DND-41 (cell line): ENCODE data around the gene JUN.

Experiments used
- ATAC-seq: fragments of 200-7000 bp; cut with Tn5 transposase; 3 replicates; pipeline ENCODE4 v1.9.1; 2021; ENCODE audit warnings: low read depth; ENCODE audit not compliant: insufficient read depth
- DNase-seq: peaks from one replicate; pipeline ENCODE4 v3.0.0-alpha.2; 2020
- H2AFZ ChIP-seq: 2 replicates; pipeline ENCODE4 v1.6.0; 2012; ENCODE audit warnings: low read depth, low read length
- H3K27ac ChIP-seq: 2 replicates; pipeline ENCODE4 v1.5.1; 2012; ENCODE audit warnings: low read length, inconsistent platforms
- H3K27me3 ChIP-seq: fragments of 200-600 bp; sonication (generic); 2 replicates; pipeline ENCODE4 v1.6.0; 2012; ENCODE audit warnings: low read length, mild to moderate bottlenecking, inconsistent platforms; ENCODE audit not compliant: insufficient read depth, poor library complexity
- H3K36me3 ChIP-seq: 2 replicates; pipeline ENCODE4 v1.5.1; 2012; ENCODE audit warnings: low read length, inconsistent platforms; ENCODE audit not compliant: insufficient read depth
- H3K4me1 ChIP-seq: 2 replicates; pipeline ENCODE4 v1.5.1; 2012; ENCODE audit warnings: mild to moderate bottlenecking, low read length; ENCODE audit not compliant: insufficient read depth
- H3K4me2 ChIP-seq: 2 replicates; pipeline ENCODE4 v1.6.0; 2012; ENCODE audit warnings: mild to moderate bottlenecking, moderate library complexity, low read length, inconsistent platforms; ENCODE audit not compliant: insufficient read depth
- H3K4me3 ChIP-seq, 2 experiments: fragments of 200-600 bp in 1 of 2; shearing (Covaris generic) in 1 of 2; 2 replicates each; pipeline ENCODE4 v1.5.1; 2012 to 2016; ENCODE audit warnings: inconsistent platforms in 2 of 2, low read length in 2 of 2, mild to moderate bottlenecking in 2 of 2, low read depth in 1 of 2, moderate library complexity in 1 of 2
- H3K79me2 ChIP-seq: 2 replicates; pipeline ENCODE4 v1.6.0; 2012; ENCODE audit warnings: low read length, inconsistent platforms; ENCODE audit not compliant: insufficient read depth
- H3K9ac ChIP-seq: 2 replicates; pipeline ENCODE4 v1.6.0; 2012; ENCODE audit warnings: low read depth, mild to moderate bottlenecking, inconsistent platforms, low read length, moderate library complexity
- H3K9me3 ChIP-seq: 2 replicates; pipeline ENCODE4 v1.5.1; 2012; ENCODE audit warnings: low read length, moderate library complexity, mild to moderate bottlenecking, inconsistent platforms; ENCODE audit not compliant: insufficient read depth, severe bottlenecking
- H4K20me1 ChIP-seq: 2 replicates; pipeline ENCODE4 v1.6.0; 2012; ENCODE audit warnings: low read length; ENCODE audit not compliant: insufficient read depth
- EZH2 ChIP-seq: IDR thresholded peaks from 3 replicates; pipeline ENCODE4 v1.6.1; 2012; ENCODE audit warnings: borderline replicate concordance, low read depth, mild to moderate bottlenecking, moderate library complexity, low read length, inconsistent platforms; ENCODE audit not compliant: severe bottlenecking
- TF ChIP-seq, protein P1 (sequence below): IDR thresholded peaks from 2 replicates; pipeline ENCODE4 v1.5.1; 2012; ENCODE audit warnings: borderline replicate concordance, low read length, moderate library complexity, mild to moderate bottlenecking; ENCODE audit not compliant: poor library complexity, severe bottlenecking; ENCODE audit errors: extremely low read depth

JUN gene

DNA sequence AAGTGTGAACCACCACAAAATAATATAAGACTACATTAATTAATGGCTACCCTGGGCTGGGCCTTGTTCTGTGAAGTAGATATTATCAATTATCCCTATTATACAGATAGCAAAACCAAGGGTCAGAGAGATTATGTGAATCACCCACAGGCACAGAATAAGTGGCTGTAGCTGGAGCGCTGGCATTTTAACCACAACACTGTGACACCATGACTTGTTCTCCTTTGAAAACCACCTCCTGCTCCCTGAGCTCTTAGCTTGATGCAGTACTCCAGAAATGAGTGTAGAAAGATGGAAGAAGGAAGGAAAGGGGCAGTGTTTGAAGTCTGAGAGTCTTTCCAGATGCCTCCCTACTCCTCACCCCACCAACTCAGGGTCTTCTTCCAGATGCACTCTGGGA is 29.5 kb upstream of the JUN start:
- no peak for ATAC-seq
- no peaks in the 10 kb centered on the region for H3K27me3 ChIP-seq

DNA sequence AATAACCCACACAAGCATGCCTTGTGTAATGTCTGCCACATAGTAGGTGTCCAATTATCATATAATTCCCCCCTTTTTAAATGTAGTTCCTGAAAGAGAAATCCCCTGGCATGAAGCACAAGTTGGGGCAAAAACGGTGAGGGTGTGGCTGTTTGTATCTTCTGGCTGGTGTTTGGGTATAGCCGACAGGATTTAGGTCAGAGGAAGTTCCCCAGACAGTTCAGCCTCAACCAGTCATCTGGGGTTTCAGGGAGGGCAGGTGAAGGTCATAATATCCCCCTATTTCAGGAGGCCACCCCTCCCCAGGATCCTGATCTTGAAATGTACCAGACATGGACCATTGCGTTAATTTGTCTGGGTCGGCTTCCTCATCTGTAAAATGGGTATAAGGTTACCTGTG is 29.1 kb upstream of the JUN start:
- DNase-seq, result no peak
- TF ChIP-seq, protein P1, sequence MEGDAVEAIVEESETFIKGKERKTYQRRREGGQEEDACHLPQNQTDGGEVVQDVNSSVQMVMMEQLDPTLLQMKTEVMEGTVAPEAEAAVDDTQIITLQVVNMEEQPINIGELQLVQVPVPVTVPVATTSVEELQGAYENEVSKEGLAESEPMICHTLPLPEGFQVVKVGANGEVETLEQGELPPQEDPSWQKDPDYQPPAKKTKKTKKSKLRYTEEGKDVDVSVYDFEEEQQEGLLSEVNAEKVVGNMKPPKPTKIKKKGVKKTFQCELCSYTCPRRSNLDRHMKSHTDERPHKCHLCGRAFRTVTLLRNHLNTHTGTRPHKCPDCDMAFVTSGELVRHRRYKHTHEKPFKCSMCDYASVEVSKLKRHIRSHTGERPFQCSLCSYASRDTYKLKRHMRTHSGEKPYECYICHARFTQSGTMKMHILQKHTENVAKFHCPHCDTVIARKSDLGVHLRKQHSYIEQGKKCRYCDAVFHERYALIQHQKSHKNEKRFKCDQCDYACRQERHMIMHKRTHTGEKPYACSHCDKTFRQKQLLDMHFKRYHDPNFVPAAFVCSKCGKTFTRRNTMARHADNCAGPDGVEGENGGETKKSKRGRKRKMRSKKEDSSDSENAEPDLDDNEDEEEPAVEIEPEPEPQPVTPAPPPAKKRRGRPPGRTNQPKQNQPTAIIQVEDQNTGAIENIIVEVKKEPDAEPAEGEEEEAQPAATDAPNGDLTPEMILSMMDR, result no peak
- TF ChIP-seq EZH2, result no peak
- no peak overlapping the region for H3K4me3 ChIP-seq
- H3K79me2 ChIP-seq, result no peaks in the 10 kb centered on the region
- no peak overlapping the region for H3K9ac ChIP-seq
- H3K36me3 ChIP-seq, result no peaks in the 10 kb centered on the region
- H2AFZ ChIP-seq, result no peak overlapping the region
- peaks cover 17% of the 10 kb centered on the region for H3K4me1 ChIP-seq
- ATAC-seq, result no peak
- no peaks in the 10 kb centered on the region for H3K27me3 ChIP-seq
- H3K27ac ChIP-seq, result no peak overlapping the region
- H3K9me3 ChIP-seq, result no peaks in the 10 kb centered on the region
- no peak overlapping the region for H3K4me2 ChIP-seq
- H4K20me1 ChIP-seq, result no peaks in the 10 kb centered on the region

More for the DNA sequence above, 29.5 kb upstream of the JUN start:
- Histone ChIP-seq H3K9me3 (no peaks in the 10 kb centered on the region), H3K4me3 (no peak overlapping the region), H3K4me1 (peaks cover 17% of the 10 kb centered on the region), H3K27ac (no peak overlapping the region), H3K79me2 (no peaks in the 10 kb centered on the region), H2AFZ (no peak overlapping the region), H3K4me2 (no peak overlapping the region), H3K36me3 (no peaks in the 10 kb centered on the region), H3K9ac (no peak overlapping the region), H4K20me1 (no peaks in the 10 kb centered on the region)
- TF ChIP-seq, protein P1, result no peak
- TF ChIP-seq EZH2, result no peak
- no peak for DNase-seq

DNA sequence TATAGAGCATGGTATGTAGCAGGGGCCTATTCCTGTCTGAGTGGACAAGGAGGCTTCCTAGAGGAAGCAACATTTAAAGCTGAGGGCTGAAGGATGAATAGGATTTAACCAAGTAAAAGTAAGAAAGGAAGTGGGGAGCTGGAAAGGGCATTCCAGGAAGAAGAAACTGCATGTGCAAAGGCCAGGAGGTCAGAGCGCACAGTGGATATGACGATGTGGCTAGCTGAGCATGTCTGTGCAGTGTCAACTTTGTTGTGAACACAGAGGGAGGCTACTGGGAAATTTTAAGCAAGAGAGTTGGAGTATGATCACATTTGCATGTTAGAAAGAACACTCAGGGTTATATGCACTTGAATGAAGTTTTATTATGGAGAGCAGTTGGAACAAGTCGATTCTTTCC is 28.6 kb upstream of the JUN start:
- Histone ChIP-seq H3K27ac (no peak overlapping the region), H3K4me2 (no peak overlapping the region), H3K36me3 (no peaks in the 10 kb centered on the region), H3K79me2 (no peaks in the 10 kb centered on the region), H3K9ac (no peak overlapping the region), H4K20me1 (no peaks in the 10 kb centered on the region), H3K4me3 (no peak overlapping the region), H3K27me3 (no peaks in the 10 kb centered on the region), H3K4me1 (peaks cover 17% of the 10 kb centered on the region), H2AFZ (no peak overlapping the region), H3K9me3 (no peaks in the 10 kb centered on the region)
- TF ChIP-seq, protein P1, result no peak
- no peak for TF ChIP-seq EZH2
- ATAC-seq (no peak), DNase-seq (no peak)

DNA sequence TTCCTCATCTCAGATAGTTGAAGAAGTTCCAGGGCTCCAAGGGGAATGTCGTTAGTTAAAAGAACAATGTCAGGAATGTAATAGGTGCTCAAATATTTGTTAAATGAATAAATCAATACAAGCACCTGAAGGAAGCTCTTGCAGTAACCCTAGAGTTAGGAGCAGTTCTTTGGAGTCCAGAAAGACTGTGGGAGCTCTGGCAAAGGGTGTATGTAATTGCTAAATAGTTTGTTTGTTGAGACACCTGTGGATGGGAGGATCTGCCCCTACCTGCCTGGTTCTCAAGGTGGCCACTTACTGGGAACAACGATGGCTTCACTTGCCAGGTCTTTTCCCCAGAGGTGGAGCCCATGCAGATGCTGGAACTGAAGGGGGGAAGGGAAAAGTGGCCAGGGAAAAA is 27.5 kb upstream of the JUN start:
- Histone ChIP-seq H4K20me1 (no peaks in the 10 kb centered on the region), H3K4me1 (peaks cover 9% of the 10 kb centered on the region), H3K79me2 (no peaks in the 10 kb centered on the region), H3K27me3 (no peaks in the 10 kb centered on the region), H3K4me3 (no peak overlapping the region), H3K36me3 (no peaks in the 10 kb centered on the region), H3K9ac (no peak overlapping the region), H3K4me2 (no peak overlapping the region), H3K9me3 (no peaks in the 10 kb centered on the region), H3K27ac (no peak overlapping the region), H2AFZ (no peak overlapping the region)
- DNase-seq (no peak), ATAC-seq (no peak)
- TF ChIP-seq EZH2, result no peak
- TF ChIP-seq, protein P1, result no peak
